Esophagus squamous epithelium (tissue), 5 donors: ENCODE data around the gene RAB30. TPM values are rescaled to one million over a fixed set of nuclear protein-coding genes. Genes with fewer than 3 reads are reported as not detected.
"Not testable (repeated sequence)": the region's sequence is repeated elsewhere in the genome, so short reads cannot be mapped to it uniquely, and the experiment has no call there.

Experiments used
- DNase-seq: peaks from one replicate; lab custom pipeline; 2025; lab: John Stamatoyannopoulos, UW
- H3K27ac ChIP-seq, 4 donors: fragments of 200-600 bp; sonication (generic); one replicate each; pipeline ENCODE4 v1.5.1; 2016 to 2019; ENCODE audit warnings: mild to moderate bottlenecking in 1 of 4
- H3K27me3 ChIP-seq, 4 donors: fragments of 200-600 bp; sonication (generic); 1 replicate in 3 of 4; 2 replicates in 1 of 4; pipeline versions ENCODE4 v1.5.1 to v1.6.0; 2017 to 2021; ENCODE audit warnings: antibody characterized with exemption in 1 of 4
- H3K36me3 ChIP-seq, 3 donors: fragments of 200-600 bp; sonication (generic); one replicate each; pipeline ENCODE4 v1.5.1; 2016 to 2019
- H3K4me1 ChIP-seq, 3 donors: fragments of 200-600 bp; sonication (generic); one replicate each; pipeline ENCODE4 v1.5.1; 2017 to 2019
- H3K4me3 ChIP-seq, 4 donors: fragments of 200-600 bp; sonication (generic); 1 replicate in 3 of 4; 2 replicates in 1 of 4; pipeline ENCODE4 v1.5.1; 2016 to 2019; ENCODE audit warnings: mild to moderate bottlenecking in 2 of 4, moderate library complexity in 1 of 4
- H3K9me3 ChIP-seq, 3 donors: fragments of 200-600 bp; sonication (generic); one replicate each; pipeline ENCODE4 v1.5.1; 2016 to 2019
- POLR2A ChIP-seq, 4 donors: fragments of 450-650 bp; IDR thresholded peaks; one replicate each; pipeline ENCODE4 v1.6.1; 2017; ENCODE audit warnings: antibody characterized with exemption in 4 of 4, mild to moderate bottlenecking in 4 of 4, moderate library complexity in 3 of 4
- WGBS, 2 donors: methylation state at CpG; one replicate each; pipeline ENCODE4 v1.1.5; 2018; 5-methylcytosine and 5-hydroxymethylcytosine counted together
- intact Hi-C: fragments of 100-400 bp; cut with DNase I; formaldehyde crosslinking; loops from one replicate; pipeline ENCODE4 v1.15.0; 2022
- total RNA-seq, 4 donors: library from RNA; depleted of rRNA; stranded (reverse); fragments of >200 nt; gene quantifications; one replicate each; pipeline ENCODE4 v1.1.0, GENCODE V29; 2016
- TF ChIP-seq, protein P1 (sequence below), 6 experiments: fragments of 450-650 bp in 4 of 6; fragments of 200-600 bp in 2 of 6; sonication (generic) in 2 of 6; IDR thresholded peaks; one replicate each; pipeline ENCODE4 v1.5.1; 2016 to 2019; ENCODE audit warnings: antibody characterized with exemption in 6 of 6, mild to moderate bottlenecking in 4 of 6, moderate library complexity in 4 of 6
- donor health status: DM: yes; HTN: yes; CAD: no.

Gene RAB30
- total RNA-seq, 4 donors from 2014 or later: 2.2 to 8.7 (median 6.0) TPM

DNA sequence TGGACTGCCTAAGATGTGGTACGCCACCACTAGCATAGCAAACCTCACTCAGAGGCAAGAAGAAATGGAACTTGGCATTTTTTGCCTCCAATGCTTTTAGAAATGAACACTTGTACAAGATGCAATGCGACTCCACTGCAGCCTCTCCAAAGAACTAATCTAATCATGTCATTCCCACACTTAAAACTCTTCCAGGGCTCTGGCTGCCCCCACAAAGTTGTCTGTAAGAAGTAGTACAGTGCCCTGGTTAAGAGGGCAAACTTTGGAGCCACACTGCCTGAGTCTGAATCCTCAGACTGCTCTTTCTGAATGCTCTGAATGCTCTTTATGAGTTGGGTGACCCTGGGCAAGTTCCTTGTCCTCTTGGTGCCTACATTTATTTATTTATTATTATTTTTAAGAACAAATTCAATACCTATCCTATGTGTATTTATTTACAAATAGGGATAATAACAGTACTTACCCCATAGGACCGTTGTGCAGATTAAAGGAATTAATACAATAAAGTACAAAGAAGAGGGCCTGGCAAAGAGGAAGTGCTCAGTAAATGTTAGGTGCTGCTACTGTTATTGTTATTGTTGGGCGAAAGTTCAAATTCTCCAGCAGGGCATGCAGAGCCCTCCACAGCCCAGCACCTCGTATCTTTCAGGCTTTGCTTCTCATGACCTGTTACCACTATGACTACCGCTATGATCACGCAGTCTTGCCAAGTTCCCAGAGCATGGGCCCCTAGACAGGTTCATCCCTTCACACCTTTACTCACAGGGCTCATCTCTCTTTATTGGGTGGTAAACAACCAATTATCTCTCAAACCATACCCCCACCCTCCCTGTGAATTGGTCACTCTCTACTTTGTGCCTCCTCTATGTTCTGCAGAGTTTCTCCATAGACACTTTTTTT, 59.3 kb downstream of the RAB30 start:
- Histone ChIP-seq H3K4me3 (no peak overlapping the region), H3K4me1 (peaks cover 7 to 49% (median 17%) of the 10 kb centered on the region in 3 donors), H3K9me3 (no peaks in the 10 kb centered on the region), H3K36me3 (no peaks in the 10 kb centered on the region), H3K27ac (no peak overlapping the region), H3K27me3 (no peaks in the 10 kb centered on the region)
- intact Hi-C loops: no loop called here
- TF ChIP-seq, protein P1, sequence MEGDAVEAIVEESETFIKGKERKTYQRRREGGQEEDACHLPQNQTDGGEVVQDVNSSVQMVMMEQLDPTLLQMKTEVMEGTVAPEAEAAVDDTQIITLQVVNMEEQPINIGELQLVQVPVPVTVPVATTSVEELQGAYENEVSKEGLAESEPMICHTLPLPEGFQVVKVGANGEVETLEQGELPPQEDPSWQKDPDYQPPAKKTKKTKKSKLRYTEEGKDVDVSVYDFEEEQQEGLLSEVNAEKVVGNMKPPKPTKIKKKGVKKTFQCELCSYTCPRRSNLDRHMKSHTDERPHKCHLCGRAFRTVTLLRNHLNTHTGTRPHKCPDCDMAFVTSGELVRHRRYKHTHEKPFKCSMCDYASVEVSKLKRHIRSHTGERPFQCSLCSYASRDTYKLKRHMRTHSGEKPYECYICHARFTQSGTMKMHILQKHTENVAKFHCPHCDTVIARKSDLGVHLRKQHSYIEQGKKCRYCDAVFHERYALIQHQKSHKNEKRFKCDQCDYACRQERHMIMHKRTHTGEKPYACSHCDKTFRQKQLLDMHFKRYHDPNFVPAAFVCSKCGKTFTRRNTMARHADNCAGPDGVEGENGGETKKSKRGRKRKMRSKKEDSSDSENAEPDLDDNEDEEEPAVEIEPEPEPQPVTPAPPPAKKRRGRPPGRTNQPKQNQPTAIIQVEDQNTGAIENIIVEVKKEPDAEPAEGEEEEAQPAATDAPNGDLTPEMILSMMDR (IDR thresholded peaks at IDR 0.05): no peak
- no peak for TF ChIP-seq POLR2A (IDR thresholded peaks at IDR 0.05)
- 89 to 90% methylated on average over 7 of the region's 7 CpGs for WGBS, 2 donors
- DNase-seq: no peak

DNA sequence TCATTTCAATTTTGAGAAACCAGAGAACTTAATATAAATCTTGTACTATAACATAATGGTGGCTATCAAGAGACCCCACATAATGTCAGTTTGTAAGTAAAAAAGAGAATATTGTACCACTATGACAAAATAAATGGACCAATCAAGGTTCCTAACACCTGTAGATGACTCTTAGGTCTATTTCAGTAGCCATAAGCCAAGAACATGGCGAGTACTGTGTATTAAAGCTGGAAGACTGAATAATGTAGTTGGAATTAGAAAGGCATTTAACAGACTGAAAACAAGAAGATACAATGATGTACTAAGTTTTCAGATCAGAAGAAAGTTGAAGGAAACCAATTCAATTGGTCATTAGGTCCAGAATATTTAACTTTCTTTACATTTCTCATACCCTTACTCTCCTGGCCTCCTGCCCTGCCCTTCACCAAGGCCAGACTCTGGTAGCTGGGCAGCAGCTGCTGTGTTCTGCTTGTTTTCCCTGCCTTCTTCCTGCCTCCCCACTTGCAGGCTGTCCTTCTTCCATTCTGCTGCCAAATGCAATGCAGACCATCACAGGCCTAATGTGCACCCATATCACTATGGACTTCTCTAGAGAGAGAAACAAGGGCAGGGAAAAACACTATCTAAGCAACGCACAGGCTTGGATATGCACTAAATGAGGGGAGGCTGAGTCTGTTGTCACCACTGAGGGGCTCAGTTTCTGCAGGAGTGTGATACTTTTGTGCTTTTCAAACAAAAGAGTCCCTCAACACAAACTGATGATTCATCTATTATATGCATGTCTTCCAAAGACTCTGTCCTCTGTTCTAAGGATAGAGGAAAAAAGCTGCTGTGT, 60.1 kb downstream of the RAB30 start:
- no peaks in the 10 kb centered on the region for H3K27me3 ChIP-seq
- H3K4me3 ChIP-seq: no peak overlapping the region
- WGBS, 2 donors: 91 to 93% methylated on average over 2 of the region's 2 CpGs
- peak overlapping the region in 1 of 4 donors; percentile 3 for H3K27ac ChIP-seq
- H3K9me3 ChIP-seq: no peaks in the 10 kb centered on the region
- H3K4me1 ChIP-seq: peaks cover 7 to 52% (median 24%) of the 10 kb centered on the region in 3 donors
- intact Hi-C loops: no loop called here
- TF ChIP-seq, protein P1 (IDR thresholded peaks at IDR 0.05): no peak
- no peak for TF ChIP-seq POLR2A (IDR thresholded peaks at IDR 0.05)
- H3K36me3 ChIP-seq: no peaks in the 10 kb centered on the region
- DNase-seq: no peak

DNA sequence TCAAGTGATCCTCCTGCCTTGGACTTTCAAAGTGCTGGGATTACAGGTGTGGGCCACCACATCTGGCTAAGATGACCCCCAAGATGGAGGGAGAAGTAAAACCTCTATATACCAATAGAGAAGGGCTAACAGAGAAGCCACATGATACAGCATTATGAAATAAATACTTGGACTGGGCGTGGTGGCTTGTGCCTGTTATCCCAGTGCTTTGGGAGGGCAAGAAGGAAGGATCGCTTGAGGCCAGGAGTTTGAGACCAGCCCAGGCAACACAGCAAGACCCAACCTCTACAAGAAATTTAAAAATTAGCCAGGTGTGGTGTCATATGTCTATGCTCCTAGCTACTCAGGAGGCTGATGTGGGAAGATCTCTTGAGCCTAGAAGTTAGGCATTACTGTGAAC, 61.7 kb downstream of the RAB30 start:
- intact Hi-C loops: no loop called here
- no peak overlapping the region for H3K4me3 ChIP-seq
- TF ChIP-seq, protein P1 (IDR thresholded peaks at IDR 0.05): no peak
- no peak for TF ChIP-seq POLR2A (IDR thresholded peaks at IDR 0.05)
- H3K9me3 ChIP-seq: no peaks in the 10 kb centered on the region
- peaks cover 7 to 56% (median 24%) of the 10 kb centered on the region in 3 donors for H3K4me1 ChIP-seq
- no peaks in the 10 kb centered on the region for H3K27me3 ChIP-seq
- WGBS, 2 donors: 89 to 94% methylated on average over 2 of the region's 2 CpGs
- H3K27ac ChIP-seq: no peak overlapping the region
- DNase-seq: no peak
- no peaks in the 10 kb centered on the region for H3K36me3 ChIP-seq

DNA sequence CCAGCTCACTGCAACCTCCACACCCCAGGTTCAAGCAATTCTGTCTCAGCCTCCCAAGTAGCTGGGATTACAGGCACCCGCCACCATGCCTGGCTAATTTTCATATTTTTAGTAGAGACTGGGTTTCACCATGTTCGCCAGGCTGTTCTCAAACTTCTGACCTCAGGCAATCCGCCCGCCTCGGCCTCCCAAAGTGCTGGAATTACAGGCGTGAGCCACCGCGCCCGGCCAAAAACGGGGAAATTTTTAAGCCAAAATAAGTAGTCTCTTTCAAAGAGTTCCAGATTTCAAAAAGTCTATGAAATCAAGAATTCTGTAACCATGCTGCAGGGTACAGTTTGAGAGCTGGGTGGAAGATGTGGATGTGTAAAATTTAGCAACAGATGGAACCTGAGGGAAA, 62.6 kb downstream of the RAB30 start:
- H3K4me3 ChIP-seq, H3K27me3 ChIP-seq, DNase-seq, intact Hi-C loops, H3K36me3 ChIP-seq, H3K9me3 ChIP-seq, H3K27ac ChIP-seq: not testable (repeated sequence)
- H3K4me1 ChIP-seq: peaks cover 7 to 55% (median 21%) of the 10 kb centered on the region in 3 donors
- 87 to 92% methylated on average over 3 to 4 of the region's 10 CpGs for WGBS, 2 donors

DNA sequence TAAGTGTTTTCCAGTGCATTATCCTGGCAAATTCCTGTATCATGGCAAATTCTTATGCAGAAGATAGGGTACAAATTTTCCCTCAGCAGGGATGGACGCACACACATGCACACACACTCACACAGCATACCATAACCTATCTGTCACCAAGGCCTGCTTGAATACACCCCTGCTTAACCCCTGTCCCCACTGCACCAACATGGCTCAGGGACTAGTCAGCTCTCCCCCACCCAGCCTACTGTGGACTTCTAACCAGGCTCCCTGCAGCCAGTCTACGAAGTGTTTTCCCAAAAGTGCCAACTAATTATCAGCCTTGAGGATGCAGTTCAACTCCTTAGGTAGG, 63.1 kb downstream of the RAB30 start:
- Histone ChIP-seq H3K4me3 (no peak overlapping the region), H3K27ac (no peak overlapping the region), H3K36me3 (no peaks in the 10 kb centered on the region), H3K9me3 (no peaks in the 10 kb centered on the region), H3K4me1 (peaks cover 7 to 49% (median 21%) of the 10 kb centered on the region in 3 donors), H3K27me3 (no peaks in the 10 kb centered on the region)
- intact Hi-C loops: no loop called here
- TF ChIP-seq POLR2A (IDR thresholded peaks at IDR 0.05): no peak
- TF ChIP-seq, protein P1 (IDR thresholded peaks at IDR 0.05): no peak
- no peak for DNase-seq
- WGBS, 2 donors: 84 to 88% methylated on average over 2 of the region's 2 CpGs
